KMS-11 (cell line): Measurements from ENCODE around the gene AOPEP.

ENCODE experiments used
- H2AFZ ChIP-seq: fragments of 200-600 bp; sonication (generic); 2 replicates; pipeline ENCODE4 v1.6.1; 2016; ENCODE audit warnings: antibody characterized with exemption, mixed run types, low read depth
- H3K27ac ChIP-seq: fragments of 200-600 bp; sonication (generic); 2 replicates; pipeline ENCODE4 v1.6.1; 2016; ENCODE audit warnings: mild to moderate bottlenecking, mixed run types
- H3K27me3 ChIP-seq: fragments of 200-600 bp; sonication (generic); 2 replicates; pipeline ENCODE4 v1.6.1; 2017; ENCODE audit warnings: mild to moderate bottlenecking, low read depth, mixed run types, moderate library complexity; ENCODE audit not compliant: insufficient read depth
- H3K36me3 ChIP-seq: fragments of 200-600 bp; sonication (generic); 2 replicates; pipeline ENCODE4 v1.6.1; 2017; ENCODE audit warnings: mild to moderate bottlenecking, mixed run types; ENCODE audit not compliant: insufficient read depth
- H3K4me1 ChIP-seq: fragments of 200-600 bp; sonication (generic); 2 replicates; pipeline ENCODE4 v1.6.1; 2016; ENCODE audit warnings: mild to moderate bottlenecking, low read depth, mixed run types; ENCODE audit not compliant: poor library complexity, severe bottlenecking
- H3K4me2 ChIP-seq: fragments of 200-600 bp; sonication (generic); 2 replicates; pipeline ENCODE4 v1.7.0; 2016; ENCODE audit warnings: mild to moderate bottlenecking, mixed run types
- H3K4me3 ChIP-seq: fragments of 200-600 bp; sonication (generic); IDR thresholded peaks from 2 replicates; pipeline ENCODE4 v1.6.1; 2017; ENCODE audit warnings: low read depth, low read length, mixed read lengths; ENCODE audit not compliant: insufficient read depth
- H3K79me2 ChIP-seq: fragments of 200-600 bp; sonication (generic); 2 replicates; pipeline ENCODE4 v1.6.1; 2016; ENCODE audit warnings: low read depth, mixed run types; ENCODE audit not compliant: insufficient read depth
- H3K9ac ChIP-seq: fragments of 200-600 bp; sonication (generic); 2 replicates; pipeline ENCODE4 v1.6.1; 2016; ENCODE audit warnings: mild to moderate bottlenecking, mixed run types
- H4K20me1 ChIP-seq: fragments of 200-600 bp; sonication (generic); 2 replicates; pipeline ENCODE4 v1.6.1; 2016; ENCODE audit warnings: mild to moderate bottlenecking, mixed run types; ENCODE audit not compliant: insufficient read depth
- TF ChIP-seq, protein P1 (sequence below): fragments of 200-600 bp; sonication (generic); conservative IDR thresholded peaks from 2 replicates; pipeline ENCODE4 v1.6.1; 2017; ENCODE audit warnings: low read depth, mild to moderate bottlenecking, antibody characterized with exemption, low read length, moderate library complexity, mixed read lengths

Gene AOPEP

DNA sequence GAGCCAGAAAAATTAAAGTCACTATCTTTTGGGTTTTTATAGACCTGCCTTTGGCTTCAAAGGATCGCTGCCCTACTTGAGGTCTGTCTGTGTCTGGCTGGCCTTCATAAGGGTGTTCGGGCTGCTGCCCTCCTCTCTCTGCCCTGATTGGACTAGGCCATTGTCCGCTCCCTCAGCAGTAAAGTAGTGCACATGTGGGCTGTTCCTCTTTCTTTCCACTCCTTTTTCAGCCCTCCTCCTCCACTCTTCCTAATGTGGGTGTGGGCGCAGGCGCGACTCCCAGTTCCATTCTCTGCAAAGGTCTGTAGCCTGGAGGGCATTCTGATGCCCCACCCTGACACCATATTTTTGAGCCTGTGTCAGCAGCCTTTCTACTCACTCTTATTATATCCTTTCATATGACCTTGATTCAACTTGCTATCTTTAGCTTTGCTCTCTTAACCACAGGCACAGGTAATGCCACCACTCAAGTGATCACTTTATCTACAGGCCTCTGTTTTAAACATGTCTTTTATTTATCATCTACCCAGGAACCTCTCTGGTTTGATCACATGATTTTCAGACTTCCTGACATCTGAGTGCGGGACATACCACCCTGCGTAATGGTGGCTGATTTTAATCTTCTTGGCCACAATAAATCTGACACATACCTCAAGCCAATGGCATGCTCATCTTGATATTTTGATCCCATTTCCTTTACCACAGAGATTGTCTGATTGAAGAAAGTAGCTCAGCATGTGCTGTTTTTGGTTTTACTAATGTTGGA is 144.5 kb downstream of the AOPEP start:
- Histone ChIP-seq H4K20me1 (no peaks in the 10 kb centered on the region), H3K4me1 (peaks cover 44% of the 10 kb centered on the region), H3K27ac (no peak overlapping the region), H3K79me2 (no peaks in the 10 kb centered on the region), H2AFZ (no peak overlapping the region), H3K27me3 (no peaks in the 10 kb centered on the region), H3K36me3 (no peaks in the 10 kb centered on the region), H3K9ac (no peak overlapping the region), H3K4me3 (no peak overlapping the region), H3K4me2 (peak overlapping the region; percentile 2)
- TF ChIP-seq, protein P1, sequence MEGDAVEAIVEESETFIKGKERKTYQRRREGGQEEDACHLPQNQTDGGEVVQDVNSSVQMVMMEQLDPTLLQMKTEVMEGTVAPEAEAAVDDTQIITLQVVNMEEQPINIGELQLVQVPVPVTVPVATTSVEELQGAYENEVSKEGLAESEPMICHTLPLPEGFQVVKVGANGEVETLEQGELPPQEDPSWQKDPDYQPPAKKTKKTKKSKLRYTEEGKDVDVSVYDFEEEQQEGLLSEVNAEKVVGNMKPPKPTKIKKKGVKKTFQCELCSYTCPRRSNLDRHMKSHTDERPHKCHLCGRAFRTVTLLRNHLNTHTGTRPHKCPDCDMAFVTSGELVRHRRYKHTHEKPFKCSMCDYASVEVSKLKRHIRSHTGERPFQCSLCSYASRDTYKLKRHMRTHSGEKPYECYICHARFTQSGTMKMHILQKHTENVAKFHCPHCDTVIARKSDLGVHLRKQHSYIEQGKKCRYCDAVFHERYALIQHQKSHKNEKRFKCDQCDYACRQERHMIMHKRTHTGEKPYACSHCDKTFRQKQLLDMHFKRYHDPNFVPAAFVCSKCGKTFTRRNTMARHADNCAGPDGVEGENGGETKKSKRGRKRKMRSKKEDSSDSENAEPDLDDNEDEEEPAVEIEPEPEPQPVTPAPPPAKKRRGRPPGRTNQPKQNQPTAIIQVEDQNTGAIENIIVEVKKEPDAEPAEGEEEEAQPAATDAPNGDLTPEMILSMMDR = no peak

DNA sequence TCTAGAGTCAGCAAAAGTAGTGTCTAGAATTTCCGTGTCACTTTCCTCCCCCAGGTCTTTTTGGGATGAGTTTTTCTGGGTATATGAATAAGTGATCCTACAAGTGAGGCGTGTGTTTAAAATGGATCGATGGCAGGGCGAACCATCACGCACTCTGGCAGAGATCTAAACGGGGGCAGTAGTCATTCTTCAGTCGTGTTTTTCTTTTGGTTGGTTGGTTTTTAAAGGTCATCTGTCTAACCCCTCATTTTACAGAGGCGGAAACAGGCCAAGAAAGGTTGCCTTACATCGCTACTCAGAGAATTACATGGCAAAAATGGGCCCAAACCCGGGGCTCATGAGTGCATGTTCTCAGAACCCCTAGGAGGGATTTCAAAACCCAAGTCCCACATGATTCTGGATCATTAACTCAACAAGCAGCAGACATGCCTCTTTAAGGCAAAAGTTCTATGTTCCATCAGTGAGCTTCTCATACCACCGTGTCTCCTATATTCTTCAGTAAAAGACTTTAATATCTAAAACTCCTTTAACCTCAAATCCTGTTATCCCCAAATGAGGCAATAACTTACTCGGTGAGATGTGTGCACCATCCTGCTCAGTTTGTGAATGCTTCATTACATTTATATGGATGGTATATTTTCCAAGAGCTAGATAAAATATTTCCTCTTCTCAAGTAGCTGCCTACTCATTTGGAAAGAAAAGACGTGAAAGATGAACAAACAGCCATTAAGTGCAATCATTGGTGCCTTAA is 145.8 kb downstream of the AOPEP start:
- no peaks in the 10 kb centered on the region for H3K27me3 ChIP-seq
- H3K27ac ChIP-seq = no peak overlapping the region
- H3K36me3 ChIP-seq = no peaks in the 10 kb centered on the region
- H4K20me1 ChIP-seq = no peaks in the 10 kb centered on the region
- H3K4me3 ChIP-seq = no peak overlapping the region
- no peak overlapping the region for H3K4me2 ChIP-seq
- no peak overlapping the region for H3K9ac ChIP-seq
- no peaks in the 10 kb centered on the region for H3K79me2 ChIP-seq
- H2AFZ ChIP-seq = no peak overlapping the region
- peaks cover 57% of the 10 kb centered on the region for H3K4me1 ChIP-seq
- TF ChIP-seq, protein P1 = no peak

DNA sequence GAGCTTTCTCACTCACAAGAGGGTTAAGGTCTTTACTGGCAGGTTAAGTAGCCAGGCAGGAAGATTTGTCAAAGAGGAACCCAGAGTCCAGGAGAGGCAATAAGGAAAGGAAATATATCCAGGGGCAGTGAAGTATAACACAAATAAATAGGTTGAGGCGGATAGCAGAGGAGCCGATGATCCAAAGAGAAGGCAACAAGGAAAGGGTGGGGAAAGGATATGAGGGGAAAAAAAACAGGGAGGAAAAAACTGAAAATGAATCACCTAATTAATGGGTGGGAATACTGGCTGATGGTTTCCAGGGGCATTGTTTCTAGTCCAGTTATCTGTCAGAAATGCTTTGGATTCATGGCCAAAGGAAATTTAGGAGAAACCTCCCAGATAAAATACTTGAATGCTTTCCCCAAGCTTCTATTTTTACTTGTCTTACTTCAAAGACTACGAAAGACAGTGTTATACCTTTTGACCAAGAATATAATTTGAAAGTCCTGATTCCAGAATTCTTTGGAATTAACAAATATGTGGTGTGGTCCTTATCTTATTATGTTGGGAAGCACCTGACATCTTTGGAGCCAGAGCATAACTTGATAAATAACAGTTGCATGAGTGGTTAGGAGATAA is 146.5 kb downstream of the AOPEP start:
- Histone ChIP-seq H3K79me2 (no peaks in the 10 kb centered on the region), H3K27me3 (no peaks in the 10 kb centered on the region), H3K27ac (no peak overlapping the region), H2AFZ (no peak overlapping the region), H3K4me1 (peaks cover 62% of the 10 kb centered on the region), H3K4me2 (no peak overlapping the region), H3K4me3 (no peak overlapping the region), H3K9ac (no peak overlapping the region), H3K36me3 (no peaks in the 10 kb centered on the region), H4K20me1 (no peaks in the 10 kb centered on the region)
- TF ChIP-seq, protein P1 = no peak

DNA sequence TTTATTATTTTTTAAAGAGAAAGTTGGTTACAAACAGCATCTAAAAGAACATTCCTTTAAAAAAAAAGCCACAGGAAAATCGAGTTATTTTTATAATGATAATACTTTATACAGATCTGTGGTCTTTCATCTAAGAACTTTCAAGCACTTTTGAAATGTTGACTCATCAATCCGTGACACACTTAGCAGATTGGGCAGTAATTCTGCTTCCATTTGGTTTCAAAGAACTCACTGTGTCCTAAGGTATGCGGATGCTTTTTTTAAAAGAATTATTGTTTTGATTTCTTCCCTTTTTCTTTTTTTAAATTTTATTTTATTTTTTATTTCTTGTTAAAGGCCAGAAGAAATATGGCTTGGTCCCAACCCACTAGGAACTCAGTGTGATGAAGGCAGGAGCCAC is 147.8 kb downstream of the AOPEP start:
- Histone ChIP-seq H3K27me3 (no peaks in the 10 kb centered on the region), H3K79me2 (no peaks in the 10 kb centered on the region), H4K20me1 (no peaks in the 10 kb centered on the region), H3K4me2 (peak overlapping the region; percentile 67), H3K9ac (no peak overlapping the region), H3K4me1 (peaks cover 75% of the 10 kb centered on the region), H3K36me3 (no peaks in the 10 kb centered on the region), H3K27ac (peak overlapping the region; percentile 69; the same call in 1 of the 2 replicates), H3K4me3 (no peak overlapping the region), H2AFZ (no peak overlapping the region)
- TF ChIP-seq, protein P1 = no peak
